SIG-M5 treated with dmso at 0.1 percent for 504 hours (cell line): ENCODE results near the gene ALX1.
"Not testable (repeated sequence)": the region's sequence is repeated elsewhere in the genome, so short reads cannot be mapped to it uniquely, and the experiment has no call there.

Experiments
- DNase-seq: peaks from one replicate; lab custom pipeline; 2025; ENCODE audit not compliant: unreplicated experiment; lab: John Stamatoyannopoulos, UW

Gene ALX1

DNA sequence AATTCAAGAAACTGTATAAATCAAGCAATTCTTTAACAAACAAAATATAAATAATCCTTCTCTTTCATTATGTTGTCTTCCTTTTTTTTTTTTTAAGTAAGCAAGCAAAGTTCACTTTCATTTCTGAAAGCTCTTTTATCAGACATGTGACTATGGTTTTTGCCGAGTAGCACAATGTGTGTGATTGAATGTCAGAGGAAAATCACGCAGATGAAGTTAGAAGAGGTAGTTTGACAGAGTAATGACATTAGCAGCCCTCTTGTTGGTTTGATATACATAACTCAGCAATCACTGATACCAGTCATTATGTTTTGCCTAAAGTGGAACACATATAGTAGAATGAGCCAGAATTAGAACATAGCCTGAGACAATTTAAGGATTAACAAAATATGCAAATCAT, 19.0 kb downstream of the ALX1 start:
- DNase-seq = no peak

DNA sequence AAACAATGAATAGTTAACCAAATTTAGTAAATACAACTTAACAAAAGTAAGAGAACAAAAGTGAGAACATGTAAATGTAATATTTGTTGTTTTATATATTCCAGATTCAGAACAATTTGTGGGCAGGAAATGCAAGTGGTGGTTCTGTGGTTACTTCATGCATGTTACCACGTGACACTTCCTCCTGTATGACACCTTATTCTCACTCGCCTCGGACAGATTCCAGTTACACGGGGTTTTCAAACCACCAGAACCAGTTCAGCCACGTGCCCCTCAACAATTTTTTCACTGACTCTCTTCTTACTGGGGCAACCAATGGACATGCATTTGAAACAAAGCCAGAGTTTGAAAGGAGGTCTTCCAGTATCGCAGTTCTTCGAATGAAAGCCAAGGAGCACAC, 21.0 kb downstream of the ALX1 start:
- DNase-seq = no peak

DNA sequence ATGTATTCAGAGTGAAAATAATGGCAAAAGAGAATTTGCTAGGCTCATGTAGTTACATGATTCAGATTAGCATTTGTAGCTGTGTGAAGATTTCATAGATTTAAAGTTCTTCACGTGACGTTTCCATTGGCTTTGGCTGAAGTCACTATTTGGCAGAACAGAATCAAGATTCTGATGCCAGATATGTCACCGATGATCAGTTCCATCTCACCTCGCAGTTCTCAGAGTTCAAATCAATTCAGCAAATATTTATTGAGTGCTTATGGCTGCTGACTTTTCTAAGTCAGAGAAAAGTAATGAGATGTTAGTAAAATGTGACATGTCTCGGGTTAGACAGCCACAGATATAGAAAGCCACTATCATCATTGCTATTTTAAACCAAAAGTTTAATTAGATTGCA, 28.4 kb downstream of the ALX1 start:
- DNase-seq = no peak

DNA sequence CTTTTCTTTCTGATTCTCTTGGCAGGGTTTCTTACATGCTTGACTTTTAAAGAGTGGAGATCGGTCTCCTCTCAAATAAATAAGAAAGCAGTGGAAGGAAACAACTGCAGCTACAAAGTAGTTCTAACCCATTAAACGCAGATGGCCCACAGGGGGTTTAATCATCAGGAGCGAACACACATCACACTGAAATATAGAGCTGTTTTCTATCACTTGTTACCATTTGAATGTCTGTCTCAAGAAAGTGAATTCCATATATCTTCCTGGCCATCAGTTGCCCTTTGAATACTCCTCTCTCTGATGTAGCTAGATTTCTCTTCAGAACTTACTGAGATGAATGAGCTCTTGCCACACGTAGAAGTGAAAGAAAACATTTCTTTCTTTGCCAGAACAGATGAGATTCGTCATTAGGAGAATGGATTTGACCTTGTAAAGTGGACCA, 29.1 kb downstream of the ALX1 start:
- DNase-seq = no peak

DNA sequence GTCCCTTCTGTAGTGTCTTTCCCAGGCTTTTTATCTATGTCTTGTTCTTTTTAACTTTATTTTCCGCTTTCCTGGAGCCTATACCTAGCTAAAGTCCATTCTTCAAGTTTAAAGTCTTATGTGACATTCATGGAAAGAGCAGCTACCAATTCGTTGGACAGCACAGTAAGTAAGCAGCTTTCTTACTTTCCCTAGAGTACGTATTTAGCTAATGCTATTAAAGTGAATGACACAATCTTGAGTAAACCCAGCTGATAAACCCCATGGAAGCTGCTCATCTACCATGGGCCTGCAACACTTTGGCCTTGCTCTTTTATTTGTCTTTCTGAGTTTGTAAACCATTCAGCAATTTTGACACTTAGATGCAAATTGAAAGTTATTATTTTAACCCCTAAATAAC, 30.0 kb downstream of the ALX1 start:
- no peak for DNase-seq

DNA sequence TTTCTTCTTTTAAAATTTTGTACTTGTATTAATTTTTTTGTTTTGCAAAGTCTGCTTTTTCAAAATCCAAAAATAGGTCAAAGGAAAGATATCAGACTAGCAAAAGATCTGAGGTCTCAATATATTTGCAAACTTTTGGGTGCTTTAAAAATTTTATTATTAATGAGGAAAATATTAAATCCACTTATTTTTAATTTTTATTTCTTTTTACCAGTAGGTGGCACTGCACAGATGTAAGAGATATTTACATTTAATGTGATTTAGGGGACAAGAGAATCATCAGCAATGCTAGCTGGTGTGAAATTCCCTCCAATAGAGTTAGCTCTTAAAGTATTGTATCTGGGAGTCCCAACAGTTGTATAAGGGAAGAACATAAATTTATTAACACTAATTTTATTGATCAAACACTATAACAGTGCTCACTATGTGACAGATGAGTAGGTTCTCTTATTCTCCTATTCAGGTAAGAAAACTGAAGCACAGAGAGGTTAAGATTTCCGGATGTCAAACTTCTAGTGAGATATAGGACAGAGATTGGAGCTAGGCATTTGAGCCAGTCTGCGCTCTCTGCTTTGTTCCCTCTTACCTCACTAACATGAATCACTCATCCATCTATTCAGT, 30.5 kb downstream of the ALX1 start:
- no peak for DNase-seq

DNA sequence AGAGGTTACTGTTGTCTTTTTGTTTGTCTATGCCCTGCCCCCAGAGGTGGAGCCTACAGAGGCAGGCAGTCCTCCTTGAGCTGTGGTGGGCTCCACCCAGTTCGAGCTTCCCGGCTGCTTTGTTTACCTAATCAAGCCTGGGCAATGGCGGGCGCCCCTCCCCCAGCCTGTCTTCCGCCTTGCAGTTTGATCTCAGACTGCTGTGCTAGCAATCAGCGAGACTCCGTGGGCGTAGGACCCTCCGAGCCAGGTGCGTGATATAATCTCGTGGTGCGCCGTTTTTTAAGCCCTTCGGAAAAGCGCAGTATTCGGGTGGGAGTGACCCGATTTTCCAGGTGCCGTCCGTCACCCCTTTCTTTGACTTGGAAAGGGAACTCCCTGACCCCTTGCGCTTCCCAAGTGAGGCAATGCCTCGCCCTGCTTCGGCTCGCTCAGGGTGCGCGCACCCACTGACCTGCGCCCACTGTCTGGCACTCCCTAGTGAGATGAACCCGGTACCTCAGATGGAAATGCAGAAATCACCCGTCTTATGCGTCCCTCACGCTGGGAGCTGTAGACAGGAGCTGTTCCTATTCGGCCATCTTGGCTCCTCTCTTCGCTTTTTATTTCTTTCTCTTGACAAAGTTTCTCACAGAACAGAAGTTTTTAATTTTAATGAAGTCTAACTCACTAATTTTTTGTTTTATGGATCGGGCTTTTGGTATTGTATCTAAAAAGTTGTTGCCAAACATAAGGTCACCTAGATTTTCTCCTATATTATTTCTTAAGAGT, 38.0 kb downstream of the ALX1 start:
- not testable (repeated sequence) for DNase-seq

DNA sequence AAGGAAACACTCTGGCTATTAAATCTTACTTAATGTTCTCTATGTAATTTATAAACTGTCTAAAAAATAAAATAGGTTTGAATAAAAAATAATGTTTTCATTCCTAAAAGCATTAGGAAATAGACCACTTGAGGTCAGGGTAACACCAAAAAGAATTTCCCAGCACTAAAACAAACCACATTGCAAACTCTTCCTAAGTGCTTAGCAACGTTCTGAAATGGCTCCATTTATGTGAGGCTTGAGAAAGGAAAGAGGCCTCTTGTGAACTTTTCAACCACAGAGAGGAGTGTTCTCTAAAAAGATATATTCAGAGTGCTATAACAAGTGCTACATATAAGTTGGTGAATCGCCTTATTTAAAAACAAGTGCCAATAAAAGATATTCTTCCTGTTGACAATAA, 42.7 kb downstream of the ALX1 start:
- no peak for DNase-seq

DNA sequence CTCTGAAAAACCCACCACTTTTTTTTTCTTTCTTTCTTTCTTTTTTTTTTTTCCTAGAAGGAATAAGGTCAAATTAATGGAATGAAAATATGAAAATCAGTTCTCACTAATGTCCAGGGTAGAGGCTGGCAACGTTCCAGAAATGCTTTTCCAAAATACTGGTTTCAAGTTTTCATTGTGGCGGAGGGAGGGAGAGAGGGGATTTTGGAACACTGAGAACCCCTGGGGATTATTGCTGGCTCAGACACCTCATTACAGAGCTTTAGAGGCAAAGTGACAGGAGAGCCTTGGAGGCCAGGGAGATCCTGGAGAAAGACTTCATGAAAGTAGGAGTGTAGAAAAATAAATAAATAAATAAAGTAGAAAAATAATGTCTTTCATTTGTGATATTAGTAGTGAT, 45.4 kb downstream of the ALX1 start:
- no peak for DNase-seq

DNA sequence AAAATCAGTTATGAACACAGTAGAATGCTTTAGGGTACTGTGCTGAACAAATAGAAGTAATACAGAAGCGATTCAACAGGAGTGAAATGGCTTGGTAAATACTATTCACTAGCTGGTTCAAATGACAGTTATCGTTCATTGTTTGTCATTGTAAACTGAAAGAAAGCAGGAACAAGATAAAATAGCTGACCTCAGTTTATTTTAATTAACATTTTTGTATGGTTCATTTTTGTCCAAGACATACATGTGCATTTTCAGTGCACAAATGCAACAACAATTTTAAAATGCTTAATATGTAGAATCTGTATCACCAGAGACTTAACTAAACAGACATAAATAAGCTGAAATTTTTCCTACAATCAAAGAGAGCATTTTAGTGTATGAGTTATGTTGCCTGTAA, 49.9 kb downstream of the ALX1 start:
- no peak for DNase-seq

DNA sequence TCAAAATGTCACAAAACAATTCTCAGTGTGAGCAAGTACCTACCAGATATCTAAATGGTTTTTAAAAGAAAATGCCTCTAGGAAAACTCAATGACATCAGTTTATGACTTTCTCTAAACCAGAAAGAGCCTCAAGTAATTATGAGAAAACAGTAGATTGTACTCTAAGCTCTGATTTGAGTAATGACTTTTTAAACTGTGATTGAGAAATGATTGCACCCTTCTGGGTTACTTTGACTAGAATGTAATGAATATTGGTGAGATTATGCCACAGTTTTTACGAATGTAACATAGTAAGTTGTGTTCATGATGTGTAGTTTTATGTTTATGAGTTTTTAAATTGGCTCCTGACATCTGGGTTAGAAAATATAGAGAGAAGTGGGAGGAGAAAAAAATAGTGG, 68.8 kb downstream of the ALX1 start:
- DNase-seq = no peak

DNA sequence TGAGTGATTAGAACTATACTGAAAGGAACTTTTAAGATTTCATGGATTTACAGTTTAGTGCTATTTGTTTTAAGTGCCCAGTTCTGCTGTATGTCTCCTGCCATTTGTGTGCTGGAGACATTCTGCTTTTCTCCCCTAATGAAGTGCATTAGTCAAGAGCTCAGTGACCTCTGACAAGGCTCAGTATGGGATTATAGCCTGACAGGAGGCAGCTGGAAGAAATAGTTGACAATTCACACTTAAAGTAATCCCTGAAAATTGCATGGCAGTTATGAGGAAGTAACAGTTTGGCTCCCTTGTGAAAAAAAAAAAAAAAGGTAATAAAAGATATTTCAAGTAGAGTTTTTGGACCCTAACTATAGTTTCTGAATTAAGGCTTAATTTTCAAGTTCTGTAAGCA, 70.3 kb downstream of the ALX1 start:
- DNase-seq = no peak
